Trophoblast cell (in vitro differentiated cells and primary cell): ENCODE measurements around the gene ADAMTSL1.

Experiments
- DNase-seq, 2 donors: peaks; one replicate each; pipeline ENCODE4 v3.0.0-alpha.2; 2016
- H2AFZ ChIP-seq: 2 replicates; pipeline ENCODE4 v1.6.1; 2013; ENCODE audit warnings: low read length, moderate library complexity, mild to moderate bottlenecking; ENCODE audit not compliant: insufficient read depth, poor library complexity
- H2AK5ac ChIP-seq: 2 replicates; pipeline ENCODE4 v1.6.1; 2013; ENCODE audit warnings: mild to moderate bottlenecking, low read length
- H2BK120ac ChIP-seq: 2 replicates; pipeline ENCODE4 v1.6.1; 2013; ENCODE audit warnings: low read length, mild to moderate bottlenecking, moderate library complexity; ENCODE audit not compliant: insufficient read depth, poor library complexity
- H2BK12ac ChIP-seq: 2 replicates; pipeline ENCODE4 v1.6.1; 2013; ENCODE audit warnings: mild to moderate bottlenecking, low read length, moderate library complexity
- H2BK5ac ChIP-seq: 2 replicates; pipeline ENCODE4 v1.6.1; 2013; ENCODE audit warnings: low read length, low read depth, moderate library complexity, mild to moderate bottlenecking; ENCODE audit not compliant: poor library complexity
- H3K14ac ChIP-seq: 2 replicates; pipeline ENCODE4 v1.6.1; 2013; ENCODE audit warnings: mild to moderate bottlenecking, low read length
- H3K18ac ChIP-seq: 2 replicates; pipeline ENCODE4 v1.6.1; 2013; ENCODE audit warnings: mild to moderate bottlenecking, low read length
- H3K23ac ChIP-seq: 2 replicates; pipeline ENCODE4 v1.6.1; 2013; ENCODE audit warnings: low read length
- H3K27ac ChIP-seq: 2 replicates; pipeline ENCODE4 v1.5.1; 2013; ENCODE audit warnings: low read depth, mild to moderate bottlenecking, inconsistent platforms, low read length, moderate library complexity
- H3K27me3 ChIP-seq: 2 replicates; pipeline ENCODE4 v1.6.1; 2013; ENCODE audit warnings: inconsistent platforms, mild to moderate bottlenecking, low read length, moderate library complexity; ENCODE audit not compliant: insufficient read depth
- H3K36me3 ChIP-seq, 2 experiments: 1 replicate in 1 of 2; 2 replicates in 1 of 2; pipeline ENCODE4 v1.6.1; 2013; ENCODE audit warnings: low read length in 2 of 2, mild to moderate bottlenecking in 2 of 2, moderate library complexity in 1 of 2; ENCODE audit not compliant: insufficient read depth in 2 of 2, control insufficient read depth in 1 of 2
- H3K4ac ChIP-seq: 2 replicates; pipeline ENCODE4 v1.6.1; 2013; ENCODE audit warnings: low read depth, mild to moderate bottlenecking, low read length, moderate library complexity
- H3K4me1 ChIP-seq, 2 experiments: 1 replicate in 1 of 2; 2 replicates in 1 of 2; pipeline ENCODE4 v1.6.1; 2013; ENCODE audit warnings: low read length in 2 of 2, mild to moderate bottlenecking in 2 of 2, moderate library complexity in 1 of 2; ENCODE audit not compliant: insufficient read depth in 2 of 2, control insufficient read depth in 1 of 2
- H3K4me2 ChIP-seq: 2 replicates; pipeline ENCODE4 v1.6.1; 2013; ENCODE audit warnings: inconsistent platforms, mild to moderate bottlenecking, low read length, moderate library complexity
- H3K4me3 ChIP-seq: 2 replicates; pipeline ENCODE4 v1.5.1; 2013; ENCODE audit warnings: mild to moderate bottlenecking, low read depth, low read length, inconsistent platforms
- H3K79me1 ChIP-seq: one replicate; pipeline ENCODE4 v1.6.1; 2013; ENCODE audit warnings: low read length
- H3K79me2 ChIP-seq: 2 replicates; pipeline ENCODE4 v1.6.1; 2013; ENCODE audit warnings: low read length, mild to moderate bottlenecking; ENCODE audit not compliant: control insufficient read depth, insufficient read depth, poor library complexity
- H3K9ac ChIP-seq: 2 replicates; pipeline ENCODE4 v1.6.1; 2013; ENCODE audit warnings: mild to moderate bottlenecking, low read length
- H3K9me3 ChIP-seq: 2 replicates; pipeline ENCODE4 v1.6.1; 2013; ENCODE audit warnings: low read depth, mild to moderate bottlenecking, control low read depth, inconsistent platforms, low read length; ENCODE audit not compliant: insufficient read depth
- H4K12ac ChIP-seq: 2 replicates; pipeline ENCODE4 v1.6.1; 2013; ENCODE audit warnings: low read depth, mild to moderate bottlenecking, low read length, moderate library complexity
- H4K8ac ChIP-seq: 2 replicates; pipeline ENCODE4 v1.6.1; 2013; ENCODE audit warnings: low read depth, mild to moderate bottlenecking, low read length, moderate library complexity
- H4K91ac ChIP-seq: one replicate; pipeline ENCODE4 v1.6.1; 2013; ENCODE audit warnings: low read depth, mild to moderate bottlenecking, low read length, moderate library complexity
- WGBS: extraction: QIAGEN DNeasy Blood & Tissue Kit; methylation state at CpG from one replicate; pipeline ENCODE4 v1.1.7; 2013; ENCODE audit warnings: missing lambda C conversion rate; ENCODE audit not compliant: insufficient read length, insufficient coverage; ENCODE audit errors: extremely low coverage; 5-methylcytosine and 5-hydroxymethylcytosine counted together

ADAMTSL1 gene

DNA sequence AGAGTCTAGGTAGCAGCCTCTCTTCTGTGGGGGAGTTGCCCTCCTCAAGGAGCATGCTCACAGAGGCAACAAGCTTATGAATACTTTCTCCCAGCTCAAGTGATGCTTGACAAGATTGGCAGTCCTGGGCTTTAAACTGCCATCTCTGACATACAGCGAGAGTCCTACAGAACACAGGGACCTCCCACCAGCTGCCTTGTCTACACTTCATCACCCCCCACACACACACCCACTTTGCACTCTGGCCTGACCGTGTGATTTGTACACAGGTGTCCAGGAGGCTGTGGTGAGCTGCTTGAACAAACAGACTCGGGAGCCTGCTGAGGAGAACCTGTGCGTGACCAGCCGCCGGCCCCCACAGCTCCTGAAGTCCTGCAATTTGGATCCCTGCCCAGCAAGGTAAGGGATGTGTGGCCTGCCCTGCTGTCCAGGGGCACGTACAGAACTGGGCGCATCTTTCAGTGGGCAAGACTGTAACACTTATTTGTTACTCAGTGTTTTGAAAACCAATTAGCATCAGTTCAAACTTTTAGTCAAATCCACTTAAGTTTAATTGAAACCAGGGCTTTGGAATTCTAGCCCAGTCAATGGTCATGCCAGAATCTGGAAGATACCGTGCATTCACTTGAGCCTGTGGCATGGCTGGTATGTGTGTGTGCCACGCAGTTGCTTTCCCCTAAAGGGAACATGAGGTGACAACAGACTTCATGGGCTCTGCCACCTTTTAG, 247.5 kb downstream of the ADAMTSL1 start:
- H2AK5ac ChIP-seq, result no peak overlapping the region
- no peak overlapping the region for H3K9ac ChIP-seq
- no peaks in the 10 kb centered on the region for H3K79me1 ChIP-seq
- no peak overlapping the region for H3K23ac ChIP-seq
- H2BK12ac ChIP-seq, result no peak overlapping the region
- WGBS, result no CpG with 5 or more reads among the region's 10 CpGs
- no peak overlapping the region for H3K18ac ChIP-seq
- no peak for DNase-seq
- H3K27ac ChIP-seq, result no peak overlapping the region
- no peak overlapping the region for H2AFZ ChIP-seq
- H4K8ac ChIP-seq, result no peak overlapping the region
- H3K36me3 ChIP-seq, result no peaks in the 10 kb centered on the region
- no peak overlapping the region for H3K14ac ChIP-seq
- no peak overlapping the region for H2BK120ac ChIP-seq
- H3K27me3 ChIP-seq, result no peaks in the 10 kb centered on the region
- H3K4me1 ChIP-seq, result no peaks in the 10 kb centered on the region
- no peaks in the 10 kb centered on the region for H3K79me2 ChIP-seq
- H3K4me3 ChIP-seq, result no peak overlapping the region
- H4K91ac ChIP-seq, result no peak overlapping the region
- H3K9me3 ChIP-seq, result no peaks in the 10 kb centered on the region
- H3K4ac ChIP-seq, result no peak overlapping the region
- H4K12ac ChIP-seq, result no peak overlapping the region
- H2BK5ac ChIP-seq, result no peak overlapping the region
- no peak overlapping the region for H3K4me2 ChIP-seq

DNA sequence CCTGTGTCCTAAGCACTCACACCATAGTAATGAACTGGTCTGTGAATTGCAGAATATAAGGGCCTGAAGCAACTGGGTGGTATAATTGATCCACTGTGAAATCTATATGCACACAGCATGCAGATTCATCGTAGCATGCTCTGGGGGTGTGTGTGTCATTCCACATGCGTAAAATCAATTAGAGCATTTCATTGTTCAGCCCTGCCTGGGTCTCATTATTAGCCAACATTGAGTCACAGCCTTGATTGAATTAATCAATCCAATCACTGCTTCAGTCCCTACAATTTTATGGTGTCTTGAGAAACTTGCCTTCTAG, 248.0 kb downstream of the ADAMTSL1 start:
- Histone ChIP-seq H2BK120ac (no peak overlapping the region), H3K9me3 (no peaks in the 10 kb centered on the region), H3K14ac (no peak overlapping the region), H3K23ac (no peak overlapping the region), H3K18ac (no peak overlapping the region), H2BK12ac (no peak overlapping the region), H3K79me2 (no peaks in the 10 kb centered on the region), H2BK5ac (no peak overlapping the region), H4K8ac (no peak overlapping the region), H2AFZ (no peak overlapping the region), H3K27me3 (no peaks in the 10 kb centered on the region), H4K91ac (no peak overlapping the region), H3K36me3 (no peaks in the 10 kb centered on the region), H4K12ac (no peak overlapping the region), H3K4me2 (no peak overlapping the region), H3K79me1 (no peaks in the 10 kb centered on the region), H3K9ac (no peak overlapping the region), H2AK5ac (no peak overlapping the region), H3K27ac (no peak overlapping the region), H3K4me3 (no peak overlapping the region), H3K4ac (no peak overlapping the region), H3K4me1 (no peaks in the 10 kb centered on the region)
- no peak for DNase-seq
- WGBS, result no CpG with 5 or more reads among the region's 2 CpGs

DNA sequence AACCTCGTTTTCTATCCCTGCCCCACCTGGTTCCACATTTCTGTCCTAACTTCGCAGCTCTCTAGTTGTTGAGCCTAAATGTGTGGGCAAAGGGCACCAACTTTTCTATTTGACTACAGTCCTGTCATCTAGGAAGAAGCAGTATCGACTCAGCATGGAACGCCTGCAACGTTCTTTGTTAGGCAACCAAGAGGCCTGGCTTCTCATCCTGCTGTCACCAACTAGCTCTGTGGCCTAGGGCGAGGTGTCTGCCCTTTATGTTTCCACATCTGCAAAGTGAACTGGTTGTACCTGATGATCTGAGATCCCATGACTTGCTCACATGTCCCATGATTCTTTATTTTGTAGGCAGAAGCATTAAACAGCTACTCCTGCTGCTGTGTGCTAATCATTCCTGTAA, 248.9 kb downstream of the ADAMTSL1 start:
- no peak overlapping the region for H3K4me3 ChIP-seq
- H3K18ac ChIP-seq, result no peak overlapping the region
- H3K9ac ChIP-seq, result no peak overlapping the region
- H3K36me3 ChIP-seq, result no peaks in the 10 kb centered on the region
- H3K23ac ChIP-seq, result no peak overlapping the region
- no peaks in the 10 kb centered on the region for H3K4me1 ChIP-seq
- H2BK5ac ChIP-seq, result no peak overlapping the region
- no peaks in the 10 kb centered on the region for H3K9me3 ChIP-seq
- H2AFZ ChIP-seq, result no peak overlapping the region
- H3K79me1 ChIP-seq, result no peaks in the 10 kb centered on the region
- no peak overlapping the region for H4K8ac ChIP-seq
- H3K27me3 ChIP-seq, result no peaks in the 10 kb centered on the region
- H4K91ac ChIP-seq, result no peak overlapping the region
- WGBS, result no CpG with 5 or more reads among the region's 6 CpGs
- H2BK120ac ChIP-seq, result no peak overlapping the region
- no peak overlapping the region for H3K4me2 ChIP-seq
- H2AK5ac ChIP-seq, result no peak overlapping the region
- H3K4ac ChIP-seq, result no peak overlapping the region
- H4K12ac ChIP-seq, result no peak overlapping the region
- H3K79me2 ChIP-seq, result no peaks in the 10 kb centered on the region
- H2BK12ac ChIP-seq, result no peak overlapping the region
- no peak overlapping the region for H3K14ac ChIP-seq
- H3K27ac ChIP-seq, result no peak overlapping the region
- DNase-seq, result peak; percentile 6 to 39

DNA sequence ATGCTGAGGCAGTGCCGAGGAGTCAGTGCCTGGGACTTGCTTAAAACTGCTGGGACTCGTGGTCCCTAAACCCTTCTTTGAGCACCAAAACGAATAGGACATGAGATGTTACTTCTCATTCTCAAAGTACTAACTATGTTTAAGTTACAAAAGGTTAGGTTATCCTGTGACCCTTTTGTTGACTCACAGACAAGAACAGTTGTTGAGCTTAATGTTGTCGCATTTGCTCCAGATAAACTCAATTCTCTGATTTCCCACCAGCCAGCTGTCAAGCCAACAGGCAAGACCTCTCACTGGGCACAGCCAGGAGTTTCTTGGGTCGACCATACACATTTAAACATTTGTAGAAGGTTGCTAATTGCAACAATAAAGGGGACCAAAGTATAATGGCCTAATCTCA, 249.4 kb downstream of the ADAMTSL1 start:
- Histone ChIP-seq H3K9ac (no peak overlapping the region), H2AFZ (no peak overlapping the region), H2BK5ac (no peak overlapping the region), H3K4me3 (no peak overlapping the region), H3K36me3 (no peaks in the 10 kb centered on the region), H2BK120ac (no peak overlapping the region), H3K23ac (no peak overlapping the region), H3K4ac (no peak overlapping the region), H2AK5ac (no peak overlapping the region), H3K27ac (no peak overlapping the region), H3K14ac (no peak overlapping the region), H3K79me2 (no peaks in the 10 kb centered on the region), H2BK12ac (no peak overlapping the region), H4K12ac (no peak overlapping the region), H3K27me3 (no peaks in the 10 kb centered on the region), H3K4me1 (no peaks in the 10 kb centered on the region), H3K18ac (no peak overlapping the region), H3K4me2 (no peak overlapping the region), H4K8ac (no peak overlapping the region), H3K79me1 (no peaks in the 10 kb centered on the region), H3K9me3 (no peaks in the 10 kb centered on the region), H4K91ac (no peak overlapping the region)
- WGBS, result no CpG with 5 or more reads among the region's 5 CpGs
- DNase-seq, result no peak
